ENCODE data around the gene SLC33A1. TPM values are rescaled to one million over a fixed set of nuclear protein-coding genes. Genes with fewer than 3 reads are reported as not detected.

The SLC33A1 gene
- total and polyA plus RNA-seq, 2 of the 13 experiments (the other 11 are each of a cell fraction or from before 2014, with no cell fraction given) = 20.0 to 32.1 TPM

- no peak for TF ChIP-seq CAMTA2 (CRISPR knock-in tag; IDR thresholded peaks at IDR 0.05; ENCODE audit: borderline replicate concordance)
- no peak for TF ChIP-seq ZNF136 (CRISPR knock-in tag; IDR thresholded peaks at IDR 0.05; ENCODE audit: low read depth)
- TF ChIP-seq FOXO1 (CRISPR knock-in tag; IDR thresholded peaks at IDR 0.05) = peak; percentile 12; the same call in 1 of the 2 replicates
- no peak for TF ChIP-seq GPBP1L1 (CRISPR knock-in tag; IDR thresholded peaks at IDR 0.05)
- TF ChIP-seq FOXP1 (IDR thresholded peaks at IDR 0.05) = no peak
- TF ChIP-seq FOXP1 (CRISPR knock-in tag; IDR thresholded peaks at IDR 0.05) = peak; percentile 47; the same call in 1 of the 2 replicates
- TF ChIP-seq SAP130 (CRISPR knock-in tag; IDR thresholded peaks at IDR 0.05; ENCODE audit: low read depth) = peak; percentile 66
- no peak for TF ChIP-seq TFE3 (CRISPR knock-in tag; IDR thresholded peaks at IDR 0.05)
- TF ChIP-seq RCOR2 (CRISPR knock-in tag; IDR thresholded peaks at IDR 0.05) = 0 out of 2 replicates have a peak, but pooled peaks have one; percentile 34
- no peak for TF ChIP-seq CENPT (CRISPR knock-in tag; IDR thresholded peaks at IDR 0.05; ENCODE audit: low read depth)
- TF ChIP-seq MIER3 (CRISPR knock-in tag; IDR thresholded peaks at IDR 0.05; ENCODE audit: borderline replicate concordance) = 0 out of 2 replicates have a peak, but pooled peaks have one; percentile 25
- no peak for TF ChIP-seq GABPA (IDR thresholded peaks at IDR 0.05; ENCODE audit: low read depth, low read length)
- peak; percentile 32; the same call in 1 of the 2 replicates for TF ChIP-seq GABPA (CRISPR knock-in tag; IDR thresholded peaks at IDR 0.05; ENCODE audit: low read depth)
- no peak for TF ChIP-seq ZNF326 (CRISPR knock-in tag; IDR thresholded peaks at IDR 0.05; ENCODE audit: borderline replicate concordance)
- TF ChIP-seq TEAD2 (CRISPR knock-in tag; IDR thresholded peaks at IDR 0.05) = 0 out of 2 replicates have a peak, but pooled peaks have one; percentile 23
- no peak for TF ChIP-seq HINFP (CRISPR knock-in tag; IDR thresholded peaks at IDR 0.05; ENCODE audit: low read depth)
- TF ChIP-seq POGZ (CRISPR knock-in tag; IDR thresholded peaks at IDR 0.05) = peak; percentile 51
- peak; percentile 9; the same call in 1 of the 2 replicates for TF ChIP-seq FOSL2 (CRISPR knock-in tag; IDR thresholded peaks at IDR 0.05)
- TF ChIP-seq ZNF577 (CRISPR knock-in tag; IDR thresholded peaks at IDR 0.05; ENCODE audit: borderline replicate concordance, low read depth) = no peak
- TF ChIP-seq PRPF4 (IDR thresholded peaks at IDR 0.05; ENCODE audit: low read depth, low read length, poor library complexity, severe bottlenecking) = no peak
- 0 out of 2 replicates have a peak, but pooled peaks have one; percentile 45 for TF ChIP-seq ARID5B (CRISPR knock-in tag; IDR thresholded peaks at IDR 0.05)
- TF ChIP-seq ZMYM4 (CRISPR knock-in tag; IDR thresholded peaks at IDR 0.05) = peak; percentile 15; the same call in 1 of the 2 replicates
- no peak for TF ChIP-seq SOX6 (IDR thresholded peaks at IDR 0.05)
- TF ChIP-seq SOX6 (CRISPR knock-in tag; IDR thresholded peaks at IDR 0.05) = 0 out of 2 replicates have a peak, but pooled peaks have one; percentile 22
Measured at GRCh38 chr3:155805204-155805801, 48.9 kb downstream of the SLC33A1 start (continued).
